Testis (tissue), 3 donors: ENCODE measurements around the gene AKAP12. TPM values are rescaled to one million over a fixed set of nuclear protein-coding genes. Genes with fewer than 3 reads are reported as not detected.

Source experiments
- DNase-seq: peaks from one replicate; pipeline ENCODE4 v3.0.0-alpha.2; 2019
- H3K27ac ChIP-seq, 2 donors: fragments of 200-600 bp; sonication (generic); one replicate each; pipeline ENCODE4 v1.5.1; 2019
- H3K27me3 ChIP-seq: fragments of 200-600 bp; sonication (generic); one replicate; pipeline ENCODE4 v1.5.1; 2019
- H3K36me3 ChIP-seq: fragments of 200-600 bp; sonication (generic); one replicate; pipeline ENCODE4 v1.5.1; 2017; ENCODE audit warnings: low read depth; ENCODE audit errors: missing control alignments
- H3K4me1 ChIP-seq: fragments of 200-600 bp; sonication (generic); one replicate; pipeline ENCODE4 v1.5.1; 2019
- H3K4me3 ChIP-seq, 2 donors: fragments of 200-600 bp; sonication (generic); one replicate each; pipeline ENCODE4 v1.5.1; 2017 to 2019
- H3K9me3 ChIP-seq: fragments of 200-600 bp; sonication (generic); one replicate; pipeline ENCODE4 v1.5.1; 2017
- POLR2A ChIP-seq: fragments of 450-650 bp; IDR thresholded peaks from one replicate; pipeline ENCODE4 v1.6.1; 2017; ENCODE audit warnings: antibody characterized with exemption, mild to moderate bottlenecking, moderate library complexity
- WGBS, 2 donors: methylation state at CpG; one replicate each; pipeline ENCODE4 v1.1.5; 2018; 5-methylcytosine and 5-hydroxymethylcytosine counted together
- intact Hi-C: fragments of 100-400 bp; cut with DNase I; formaldehyde crosslinking; loops from one replicate; pipeline ENCODE4 v1.15.1; 2023; ENCODE audit warnings: low total_unique reads
- polyA plus RNA-seq: library from polyadenylated mRNA; stranded (reverse); fragments of 350-450 nt; fragmentation: Illumina TruSeq; extraction: RNeasy Lipid Tissue Mini Kit (QIAGEN cat#74804); gene quantifications from one replicate; pipeline ENCODE4 v1.2.3, GENCODE V29; 2014; ENCODE audit warnings: low read depth, low replicate concordance; ENCODE audit not compliant: insufficient read depth
- total RNA-seq, 2 donors: library from RNA; depleted of rRNA; stranded (reverse); fragments of >200 nt; gene quantifications; one replicate each; pipeline ENCODE4 v1.2.3, GENCODE V29; 2016
- TF ChIP-seq, protein P1 (sequence below), 3 experiments: fragments of 450-650 bp in 2 of 3; fragments of 200-600 bp in 1 of 3; sonication (generic) in 1 of 3; IDR thresholded peaks; one replicate each; pipeline ENCODE4 v1.5.1; 2016 to 2019; ENCODE audit warnings: antibody characterized with exemption in 3 of 3, mild to moderate bottlenecking in 2 of 3, moderate library complexity in 1 of 3

AKAP12 gene
- total and polyA plus RNA-seq, 3 donors from 2014 or later: 244 to 287 (median 280) TPM

- Histone ChIP-seq H3K27me3 (no peaks in the 10 kb centered on the region), H3K9me3 (no peaks in the 10 kb centered on the region), H3K4me1 (peaks cover 5% of the 10 kb centered on the region), H3K36me3 (no peaks in the 10 kb centered on the region), H3K4me3 (no peak overlapping the region), H3K27ac (no peak overlapping the region)
- intact Hi-C loops: no loop called here
- no peak for DNase-seq
- no peak for TF ChIP-seq POLR2A
- TF ChIP-seq, protein P1, sequence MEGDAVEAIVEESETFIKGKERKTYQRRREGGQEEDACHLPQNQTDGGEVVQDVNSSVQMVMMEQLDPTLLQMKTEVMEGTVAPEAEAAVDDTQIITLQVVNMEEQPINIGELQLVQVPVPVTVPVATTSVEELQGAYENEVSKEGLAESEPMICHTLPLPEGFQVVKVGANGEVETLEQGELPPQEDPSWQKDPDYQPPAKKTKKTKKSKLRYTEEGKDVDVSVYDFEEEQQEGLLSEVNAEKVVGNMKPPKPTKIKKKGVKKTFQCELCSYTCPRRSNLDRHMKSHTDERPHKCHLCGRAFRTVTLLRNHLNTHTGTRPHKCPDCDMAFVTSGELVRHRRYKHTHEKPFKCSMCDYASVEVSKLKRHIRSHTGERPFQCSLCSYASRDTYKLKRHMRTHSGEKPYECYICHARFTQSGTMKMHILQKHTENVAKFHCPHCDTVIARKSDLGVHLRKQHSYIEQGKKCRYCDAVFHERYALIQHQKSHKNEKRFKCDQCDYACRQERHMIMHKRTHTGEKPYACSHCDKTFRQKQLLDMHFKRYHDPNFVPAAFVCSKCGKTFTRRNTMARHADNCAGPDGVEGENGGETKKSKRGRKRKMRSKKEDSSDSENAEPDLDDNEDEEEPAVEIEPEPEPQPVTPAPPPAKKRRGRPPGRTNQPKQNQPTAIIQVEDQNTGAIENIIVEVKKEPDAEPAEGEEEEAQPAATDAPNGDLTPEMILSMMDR (IDR thresholded peaks at IDR 0.05): no peak
- 82 to 88% methylated on average over 2 of the region's 2 CpGs for WGBS, 2 donors
These were observed 77.6 kb downstream of the AKAP12 start for GRCh38 chr6:151317103-151317994.

GRCh38 chr6:151317995-151318365, 78.2 kb downstream of the AKAP12 start:
- Histone ChIP-seq H3K27me3 (no peaks in the 10 kb centered on the region), H3K36me3 (no peaks in the 10 kb centered on the region), H3K4me3 (no peak overlapping the region), H3K4me1 (peaks cover 2% of the 10 kb centered on the region), H3K9me3 (no peaks in the 10 kb centered on the region), H3K27ac (no peak overlapping the region)
- intact Hi-C loops: no loop called here
- no peak for TF ChIP-seq POLR2A
- TF ChIP-seq, protein P1 (IDR thresholded peaks at IDR 0.05): no peak
- WGBS, 2 donors: 73 to 86% methylated on average over 3 of the region's 3 CpGs
- no peak for DNase-seq

- Histone ChIP-seq H3K9me3 (no peaks in the 10 kb centered on the region), H3K4me3 (no peak overlapping the region), H3K27ac (no peak overlapping the region), H3K27me3 (no peaks in the 10 kb centered on the region), H3K36me3 (no peaks in the 10 kb centered on the region), H3K4me1 (peaks cover 14% of the 10 kb centered on the region)
- intact Hi-C loops: loop anchor here (10.0 kb wide), 1 partner anchor 425 kb away; no protein-coding TSS in a partner anchor
- TF ChIP-seq, protein P1 (IDR thresholded peaks at IDR 0.05): no peak
- TF ChIP-seq POLR2A: no peak
- 89 to 95% methylated on average over 7 of the region's 7 CpGs for WGBS, 2 donors
- no peak for DNase-seq
These were observed 80.4 kb downstream of the AKAP12 start for GRCh38 chr6:151320140-151320539.

- intact Hi-C loops: loop anchor here (10.0 kb wide), 1 partner anchor 427 kb away; no protein-coding TSS in a partner anchor
- no peaks in the 10 kb centered on the region for H3K27me3 ChIP-seq
- H3K4me3 ChIP-seq: no peak overlapping the region
- peaks cover 14% of the 10 kb centered on the region for H3K4me1 ChIP-seq
- DNase-seq: no peak
- no peak for TF ChIP-seq POLR2A
- TF ChIP-seq, protein P1 (IDR thresholded peaks at IDR 0.05): no peak
- no peaks in the 10 kb centered on the region for H3K36me3 ChIP-seq
- no peak overlapping the region for H3K27ac ChIP-seq
- no peaks in the 10 kb centered on the region for H3K9me3 ChIP-seq
- WGBS, 2 donors: 93 to 97% methylated on average over 1 of the region's 1 CpG
These were observed 81.7 kb downstream of the AKAP12 start for GRCh38 chr6:151321438-151321837.
